COLO829 (cell line): ENCODE measurements around the gene KRCC1.
"Not testable (repeated sequence)": the region's sequence is repeated elsewhere in the genome, so short reads cannot be mapped to it uniquely, and the experiment has no call there.

Experiments
- DNase-seq: peaks from one replicate; pipeline ENCODE4 v3.0.0; 2012; ENCODE audit warnings: low spot score

Gene KRCC1

DNA sequence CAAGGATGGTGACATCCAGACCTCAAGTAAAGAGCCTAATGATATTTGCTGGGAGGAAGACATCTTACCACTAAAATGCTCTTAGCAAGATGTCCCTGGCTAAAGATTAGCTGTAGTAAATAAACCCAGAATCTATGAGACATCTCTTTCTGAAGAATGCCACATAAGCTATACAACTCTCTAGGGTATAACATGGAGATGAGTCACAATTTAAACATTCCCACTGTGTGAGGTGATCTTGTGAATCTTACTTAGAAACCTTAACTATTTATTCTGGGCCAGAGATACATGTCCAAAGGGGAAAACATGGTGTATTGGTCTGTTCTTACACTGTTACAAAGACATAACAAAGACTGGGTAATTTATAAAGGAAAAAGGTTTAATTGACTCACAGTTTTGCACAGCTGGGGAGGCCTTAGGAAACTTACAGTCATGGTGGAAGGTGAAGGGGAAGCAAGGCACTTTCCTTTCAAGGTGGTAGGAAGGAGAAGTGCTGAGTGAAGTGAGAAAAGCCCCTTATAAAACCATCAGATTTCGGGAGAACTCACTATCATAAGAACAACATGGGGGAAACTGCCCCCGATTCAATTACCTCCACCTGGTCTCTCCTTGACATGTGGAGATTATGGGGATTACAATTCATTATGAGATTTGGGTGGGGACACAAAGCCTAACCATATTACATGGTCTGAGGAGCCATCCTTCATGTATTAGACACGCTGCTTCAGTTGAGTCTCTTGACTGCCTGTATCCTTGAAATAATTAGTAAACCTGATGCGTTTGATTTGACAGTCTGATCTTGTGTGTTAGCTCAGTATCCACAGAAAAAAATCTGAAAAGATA is 17.1 kb downstream of the KRCC1 start:
- peak; percentile 64 for DNase-seq

DNA sequence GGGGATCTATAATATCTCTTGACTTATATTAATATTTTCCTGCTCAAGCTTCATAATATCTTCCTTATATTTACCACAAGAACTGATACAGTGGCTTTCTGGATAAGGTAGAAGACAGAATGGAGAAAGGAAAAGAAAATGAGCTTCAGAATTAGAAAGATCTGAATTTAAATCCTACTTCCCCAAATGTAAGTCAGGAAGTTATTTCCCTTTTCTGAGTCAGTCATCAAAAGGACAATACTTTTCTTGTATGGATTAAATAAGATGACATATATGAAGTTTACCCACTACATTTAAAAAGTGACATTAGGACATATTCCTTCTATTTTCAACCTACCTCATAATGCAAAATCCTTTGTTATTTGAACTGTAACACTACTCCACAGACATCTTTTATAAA is 19.0 kb downstream of the KRCC1 start:
- no peak for DNase-seq

DNA sequence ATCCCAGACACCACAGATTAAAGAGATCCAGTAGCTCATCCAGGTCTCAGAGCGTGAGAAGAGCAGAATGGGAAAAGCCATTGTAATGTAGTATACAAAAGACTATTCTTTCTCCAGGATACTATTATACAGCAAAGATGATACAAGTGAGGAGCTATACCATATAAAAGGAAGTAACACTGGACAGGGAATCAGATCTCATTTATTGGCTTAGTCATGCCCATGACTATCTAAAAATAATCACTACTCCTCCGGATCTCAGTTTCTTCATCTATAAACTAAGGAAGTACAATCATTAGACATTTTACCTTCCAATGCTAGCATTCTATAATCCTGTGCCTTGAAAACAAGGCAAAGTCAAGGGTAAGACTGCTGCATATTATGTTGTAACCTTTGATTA is 19.4 kb downstream of the KRCC1 start:
- DNase-seq: no peak

DNA sequence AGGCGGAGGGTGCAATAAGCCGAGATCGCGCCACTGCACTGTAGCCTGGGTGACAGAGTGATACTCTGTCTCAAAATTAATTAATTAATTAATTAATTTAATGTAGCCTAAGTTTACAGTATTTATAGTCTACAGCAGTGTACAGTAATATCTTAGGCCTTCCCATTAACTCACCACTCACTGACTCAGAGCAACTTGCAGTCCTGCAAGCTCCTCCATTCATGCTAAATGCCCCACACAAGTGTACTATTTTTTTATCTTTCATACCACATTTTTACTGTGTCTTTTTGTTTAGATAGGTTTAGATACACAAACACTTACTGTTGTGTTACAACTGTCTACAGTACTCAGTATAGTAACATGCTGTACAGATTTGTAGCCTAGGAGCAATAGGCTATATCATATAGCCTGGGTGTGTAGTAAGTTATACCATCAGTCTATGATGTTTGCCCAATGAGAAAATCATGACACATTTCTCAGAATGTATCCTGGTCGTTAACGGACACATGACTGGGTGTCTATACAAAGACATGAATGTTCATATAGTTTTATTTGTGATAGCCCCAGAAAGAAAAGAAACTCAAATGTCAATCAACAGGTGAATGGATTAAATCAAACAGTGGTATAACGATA is 23.4 kb downstream of the KRCC1 start:
- no peak for DNase-seq

DNA sequence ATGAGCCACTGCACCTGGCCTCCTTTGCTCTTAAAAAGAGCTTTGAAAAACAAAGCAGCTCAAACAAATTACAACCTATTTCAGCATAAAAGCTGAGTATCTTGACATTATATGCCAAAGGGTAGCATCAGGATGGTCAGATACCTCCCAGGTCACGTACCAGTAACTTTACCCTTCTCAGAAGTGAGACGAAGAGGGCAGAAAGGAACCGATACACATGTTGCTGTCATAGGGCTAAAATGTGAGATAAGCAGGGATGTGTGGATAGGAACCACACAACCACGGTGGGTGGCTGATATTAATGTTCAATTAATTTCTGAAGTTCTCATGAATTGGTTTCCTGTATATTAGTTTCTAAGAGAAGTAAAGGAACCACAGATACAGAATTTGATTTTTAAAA is 26.7 kb downstream of the KRCC1 start:
- DNase-seq: no peak

DNA sequence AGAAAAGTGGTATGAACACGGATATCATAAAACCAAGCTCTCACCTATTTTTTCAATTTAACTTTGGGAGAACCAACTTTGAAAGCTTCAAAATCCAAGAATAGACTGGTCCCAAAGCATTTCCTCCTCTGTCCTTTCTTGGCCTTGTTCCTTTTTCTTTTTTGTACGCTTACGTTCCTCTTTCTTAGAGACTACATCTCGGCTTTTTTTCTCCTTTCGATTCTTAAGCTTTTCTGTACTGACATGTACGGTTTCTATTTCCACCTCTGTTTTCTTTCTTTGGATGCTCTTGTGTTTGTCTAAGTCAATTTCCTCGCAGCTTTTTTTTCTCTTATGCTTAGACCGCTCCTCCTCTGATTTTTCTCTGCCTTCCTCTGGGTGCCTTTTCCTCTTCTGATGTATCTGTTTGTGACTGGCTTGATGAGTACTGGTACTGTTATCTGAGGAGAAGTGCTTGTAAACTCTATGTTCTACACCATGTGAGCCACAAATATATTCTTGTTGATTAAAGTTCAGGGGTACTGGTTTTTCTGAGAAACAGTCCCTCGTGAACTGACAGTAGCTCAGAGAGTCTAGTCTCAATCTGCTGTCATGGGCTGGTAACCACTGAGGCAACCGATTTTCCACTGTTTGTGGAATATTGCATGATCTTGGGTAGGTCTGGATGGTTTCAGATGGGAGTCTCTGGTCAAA is 27.7 kb downstream of the KRCC1 start:
- DNase-seq: no peak

DNA sequence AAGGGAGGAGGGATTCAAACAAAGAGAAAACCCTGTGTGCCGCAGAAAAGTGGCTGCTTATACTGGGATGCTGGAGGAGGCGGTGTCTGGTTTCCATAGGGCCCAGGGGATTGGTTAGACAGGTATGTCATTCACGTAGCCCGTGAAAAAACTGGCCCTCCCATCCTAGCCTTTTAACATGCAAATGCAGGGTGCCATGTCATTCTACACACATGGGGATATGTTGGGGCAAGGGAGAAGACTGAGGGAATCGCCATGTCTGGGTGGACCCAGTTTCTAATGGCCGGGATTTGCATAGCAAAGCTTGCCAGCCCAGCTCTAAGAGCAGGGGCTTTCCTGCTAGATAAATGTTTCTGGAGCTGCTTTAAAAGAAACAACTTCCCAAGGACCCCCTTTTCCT is 31.1 kb downstream of the KRCC1 start:
- no peak for DNase-seq

DNA sequence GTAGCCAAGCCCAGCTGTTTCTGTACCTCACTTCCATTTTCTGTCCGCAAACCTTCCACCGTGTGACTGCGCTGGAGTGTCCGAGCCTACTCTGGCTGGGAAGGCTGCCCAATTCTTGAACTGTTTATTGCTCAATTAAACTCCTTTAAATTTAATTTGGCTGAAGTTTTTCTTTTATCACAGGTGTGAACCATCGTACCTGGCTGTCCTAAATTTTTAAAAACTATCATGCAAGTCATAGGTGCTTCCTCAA is 33.0 kb downstream of the KRCC1 start:
- DNase-seq: no peak

DNA sequence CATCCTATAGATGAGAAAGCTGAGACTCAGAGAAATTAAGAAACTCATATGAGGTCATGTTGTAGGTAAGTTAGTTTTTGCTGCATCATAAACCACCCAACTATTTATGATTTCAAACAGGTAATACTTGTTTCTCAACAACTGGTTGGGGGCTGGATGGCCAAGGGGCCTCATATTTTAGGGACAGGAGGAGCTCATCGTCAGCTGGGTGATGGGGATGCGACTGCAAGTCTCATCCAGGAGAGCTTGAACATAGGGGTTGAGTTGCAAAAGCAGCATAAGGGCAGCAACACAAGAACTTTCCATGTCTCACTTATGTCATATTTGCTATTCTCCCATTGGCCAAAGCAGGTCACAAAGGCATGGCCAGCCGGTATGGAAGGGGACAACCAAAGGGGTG is 35.6 kb downstream of the KRCC1 start:
- no peak for DNase-seq

DNA sequence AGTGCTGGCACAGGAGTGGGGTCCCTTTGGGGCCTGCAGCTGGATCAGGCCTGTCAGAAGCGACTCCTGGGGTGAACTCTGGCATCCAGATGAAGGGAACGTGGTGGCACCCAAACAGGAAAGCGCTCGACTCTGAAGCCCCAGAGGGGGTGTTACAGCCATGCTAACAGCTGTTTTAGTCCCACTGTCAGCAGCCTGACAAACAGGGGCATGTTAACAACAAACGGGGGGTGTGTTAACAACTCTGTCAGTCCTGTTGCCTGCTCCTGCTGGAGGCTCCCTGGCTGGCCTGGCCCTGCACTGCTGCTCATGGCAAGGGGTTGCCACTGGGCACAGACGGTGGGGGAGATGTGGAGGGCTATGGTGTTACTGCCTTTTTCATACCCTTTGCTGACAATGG is 36.7 kb downstream of the KRCC1 start:
- no peak for DNase-seq

DNA sequence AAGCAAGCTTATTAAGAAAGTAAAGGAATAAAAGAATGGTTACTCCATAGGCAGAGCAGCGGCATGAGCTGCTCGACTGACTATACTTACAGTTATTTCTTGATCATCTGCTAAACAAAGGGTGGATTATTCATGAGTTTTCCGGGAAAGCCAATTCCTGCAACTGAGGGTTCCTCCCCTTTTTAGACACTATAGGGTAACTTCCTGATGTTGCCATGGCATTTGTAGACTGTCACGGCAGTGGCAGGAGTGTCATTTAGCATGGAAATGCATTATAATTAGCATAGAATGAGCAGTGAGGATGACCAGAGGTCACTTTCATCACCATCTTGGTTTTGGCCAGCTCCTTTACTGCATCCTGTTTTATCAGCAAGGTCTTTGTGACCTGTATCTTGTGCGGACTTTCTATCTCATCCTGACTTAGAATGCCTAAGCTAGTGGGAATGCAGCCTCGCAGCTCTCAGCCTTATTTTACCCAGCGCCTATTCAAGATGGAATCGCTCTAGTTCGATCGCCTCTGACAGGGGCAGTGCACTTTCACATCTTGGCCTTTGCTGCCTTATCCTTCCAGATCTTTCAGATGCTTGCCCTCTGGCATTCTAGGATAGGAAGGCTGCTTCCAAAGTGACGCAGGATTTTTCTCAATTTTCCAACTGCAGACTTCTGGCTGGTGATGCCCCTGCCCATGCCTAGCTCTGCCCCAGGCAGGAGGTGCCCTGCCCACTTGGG is 37.3 kb downstream of the KRCC1 start:
- not testable (repeated sequence) for DNase-seq

DNA sequence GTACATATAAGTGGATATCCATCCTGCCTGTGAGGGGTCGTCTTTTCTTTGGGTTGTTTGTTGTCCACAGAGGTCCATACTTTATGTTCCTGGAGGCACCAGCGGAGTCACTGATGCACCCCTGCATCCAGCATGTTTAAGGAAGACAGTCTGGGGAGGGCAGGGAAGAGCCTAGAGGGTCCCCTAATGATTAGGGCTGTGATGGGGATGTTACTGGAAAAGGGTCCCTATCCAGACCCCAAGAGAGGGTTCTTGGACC is 37.9 kb downstream of the KRCC1 start:
- DNase-seq: not testable (repeated sequence)

DNA sequence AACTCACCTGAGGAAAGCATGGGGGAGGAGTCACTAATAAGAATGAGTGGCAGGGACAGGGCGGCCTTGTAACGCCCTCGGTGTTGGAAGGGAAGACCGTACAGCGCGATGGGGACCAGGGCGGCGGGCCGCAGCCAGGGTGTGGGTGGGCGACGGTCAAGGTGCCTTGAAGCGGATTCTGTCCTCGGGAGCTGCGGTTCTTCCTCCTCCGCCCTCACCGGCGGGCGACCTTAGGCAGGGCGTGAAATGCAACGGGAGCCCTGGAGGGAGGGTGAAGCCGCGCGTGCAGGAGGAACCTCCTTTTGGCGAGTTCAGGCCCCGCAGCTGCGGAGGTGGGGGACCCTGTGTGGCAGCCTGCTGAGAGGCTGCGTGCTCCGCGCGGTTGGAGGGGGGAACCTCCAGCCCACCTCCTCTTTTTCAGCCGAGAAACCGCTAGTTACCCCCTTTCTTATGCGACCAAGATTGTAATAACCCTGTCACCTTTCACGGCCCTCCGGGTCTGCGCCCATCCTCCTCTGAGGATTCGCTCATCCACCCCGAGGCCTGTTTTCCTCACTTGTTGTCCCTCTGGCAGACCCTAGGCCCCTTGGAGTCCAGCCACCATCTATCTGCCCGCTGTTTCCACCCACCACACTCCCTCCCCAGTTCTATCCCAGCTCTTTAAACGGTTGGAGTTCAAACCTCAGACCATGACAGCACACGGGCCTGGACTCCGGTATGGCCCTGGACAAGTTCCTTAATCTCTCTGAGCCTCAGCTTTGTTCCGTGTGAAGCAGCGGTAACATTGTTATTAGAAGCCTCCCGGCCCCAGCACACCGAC is 38.4 kb downstream of the KRCC1 start:
- no peak for DNase-seq

DNA sequence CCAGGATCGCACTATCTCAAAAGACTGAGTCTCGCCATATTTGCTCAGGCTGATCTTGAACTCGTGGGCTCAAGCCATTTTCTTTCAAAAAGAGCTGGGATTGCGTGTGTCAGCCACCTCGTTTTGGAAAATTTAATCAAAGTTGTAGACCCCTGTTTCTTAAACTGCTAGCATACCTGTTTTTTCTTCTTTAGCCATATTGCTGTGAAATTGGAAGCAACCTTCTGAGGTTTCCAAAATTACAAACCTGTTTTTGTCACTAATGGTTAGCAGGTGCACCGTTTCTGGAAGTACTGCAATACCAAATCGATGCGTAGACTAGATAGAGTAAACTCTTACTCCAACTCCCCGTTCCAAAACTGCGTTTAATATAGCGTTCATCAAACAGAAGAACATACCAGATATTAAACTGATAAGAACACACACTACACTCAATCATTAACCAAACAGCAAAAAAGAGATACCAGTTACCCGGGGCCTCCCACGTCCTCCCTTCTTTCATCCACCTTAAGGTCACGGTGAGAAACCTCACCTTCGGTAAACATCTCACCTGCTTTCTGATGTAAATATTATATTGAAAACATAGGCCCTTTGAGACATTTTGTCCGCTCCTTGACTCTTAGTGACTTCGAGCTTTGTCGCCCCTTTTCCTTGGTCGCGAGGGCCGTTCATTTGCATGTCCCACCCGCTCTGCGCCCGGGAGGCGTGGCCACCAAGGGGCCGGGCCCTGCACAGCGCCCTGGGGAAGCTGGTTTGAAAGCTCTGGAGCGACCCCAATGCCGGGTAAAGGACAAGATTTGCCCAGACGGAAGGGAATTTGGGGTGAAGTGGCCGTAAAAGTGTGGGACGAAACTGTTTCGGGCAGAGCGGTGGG is 39.3 kb downstream of the KRCC1 start, which contains the start of gene RNU2-63P:
Gene RNU2-63P, minus strand, starts transcription at position 462 of the 874 bp plus-strand sequence.
- no peak for DNase-seq

DNA sequence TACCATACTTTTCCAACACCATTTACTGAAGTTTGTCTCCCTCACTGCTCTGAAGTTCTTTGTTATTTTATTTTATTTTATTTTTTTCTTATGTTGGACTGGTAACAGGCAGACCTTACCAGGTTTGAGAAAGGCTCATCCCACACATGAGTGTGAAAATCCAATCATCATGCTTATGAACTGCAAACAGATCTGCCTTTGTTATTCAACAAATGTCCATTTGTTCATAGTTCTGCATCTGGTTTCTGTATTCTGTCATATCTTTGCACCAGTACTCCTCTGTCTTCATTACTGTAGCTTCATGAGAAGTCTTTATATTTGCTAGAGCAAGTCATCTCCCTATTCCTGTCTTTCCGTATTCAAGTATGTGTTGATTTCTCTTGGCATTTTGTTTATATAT is 44.6 kb downstream of the KRCC1 start:
- DNase-seq: peak; percentile 88

DNA sequence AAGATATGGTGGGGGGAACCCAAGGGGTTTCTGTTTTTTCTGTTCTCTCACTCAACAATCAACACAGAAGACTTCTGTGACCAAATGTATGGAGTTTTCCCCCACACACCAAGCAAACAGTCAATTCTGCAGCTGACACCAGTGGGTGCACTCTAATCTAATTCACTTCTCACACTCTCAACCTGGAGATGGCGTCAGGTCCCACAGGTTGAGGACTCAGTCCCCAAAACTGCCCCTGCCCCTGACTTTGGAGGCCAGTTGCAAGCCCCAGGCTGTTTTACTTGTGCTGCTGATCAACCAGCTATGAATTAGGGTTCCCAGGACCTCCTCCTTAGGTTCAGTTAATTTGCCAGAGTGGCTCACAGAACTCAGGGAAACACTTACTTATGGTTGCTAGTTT is 45.4 kb downstream of the KRCC1 start:
- no peak for DNase-seq

DNA sequence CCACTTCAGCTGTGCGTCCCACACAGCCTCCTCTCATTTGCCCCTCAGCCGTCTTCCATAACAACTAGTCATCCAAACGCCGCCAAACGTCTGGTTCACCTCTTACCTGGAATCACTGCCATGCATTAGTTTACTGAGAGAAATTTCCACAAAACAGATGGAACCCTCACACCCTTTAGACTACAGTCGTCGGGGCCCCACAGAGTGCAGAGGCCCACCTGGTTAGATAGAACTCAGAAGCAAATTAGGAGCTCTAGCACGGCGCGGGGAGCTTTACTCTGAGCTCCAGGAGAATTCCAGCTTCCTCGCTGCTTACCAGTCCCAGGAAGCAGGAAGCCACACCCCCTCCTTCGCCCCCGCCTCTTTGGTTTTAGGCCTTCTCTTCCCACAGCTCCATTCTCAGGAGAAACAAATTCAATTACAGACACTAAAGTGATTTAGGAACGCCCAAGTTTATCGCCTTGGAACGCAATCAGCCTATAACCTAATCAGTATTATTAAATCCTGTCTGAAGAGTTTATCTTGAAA is 48.6 kb downstream of the KRCC1 start:
- DNase-seq: no peak

DNA sequence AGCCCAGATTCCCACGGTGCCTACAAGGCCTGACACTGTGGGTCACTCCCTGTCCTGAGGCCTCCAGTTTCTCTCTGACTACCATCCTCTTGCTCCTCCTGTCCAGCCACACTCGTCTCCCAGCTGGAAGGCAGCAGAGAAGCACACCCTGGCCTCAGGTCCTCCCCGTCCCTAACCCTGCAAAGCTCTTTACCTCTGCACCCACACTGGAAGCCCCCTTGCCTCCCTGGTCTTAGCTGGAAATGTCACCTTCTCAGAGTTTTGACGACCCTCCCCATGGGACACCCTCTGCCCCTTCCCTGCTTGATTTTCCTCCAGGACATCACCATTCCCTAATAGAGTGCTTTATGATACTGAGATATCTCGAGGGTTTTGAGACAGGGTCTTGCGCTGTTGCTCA is 49.8 kb downstream of the KRCC1 start:
- DNase-seq: no peak

DNA sequence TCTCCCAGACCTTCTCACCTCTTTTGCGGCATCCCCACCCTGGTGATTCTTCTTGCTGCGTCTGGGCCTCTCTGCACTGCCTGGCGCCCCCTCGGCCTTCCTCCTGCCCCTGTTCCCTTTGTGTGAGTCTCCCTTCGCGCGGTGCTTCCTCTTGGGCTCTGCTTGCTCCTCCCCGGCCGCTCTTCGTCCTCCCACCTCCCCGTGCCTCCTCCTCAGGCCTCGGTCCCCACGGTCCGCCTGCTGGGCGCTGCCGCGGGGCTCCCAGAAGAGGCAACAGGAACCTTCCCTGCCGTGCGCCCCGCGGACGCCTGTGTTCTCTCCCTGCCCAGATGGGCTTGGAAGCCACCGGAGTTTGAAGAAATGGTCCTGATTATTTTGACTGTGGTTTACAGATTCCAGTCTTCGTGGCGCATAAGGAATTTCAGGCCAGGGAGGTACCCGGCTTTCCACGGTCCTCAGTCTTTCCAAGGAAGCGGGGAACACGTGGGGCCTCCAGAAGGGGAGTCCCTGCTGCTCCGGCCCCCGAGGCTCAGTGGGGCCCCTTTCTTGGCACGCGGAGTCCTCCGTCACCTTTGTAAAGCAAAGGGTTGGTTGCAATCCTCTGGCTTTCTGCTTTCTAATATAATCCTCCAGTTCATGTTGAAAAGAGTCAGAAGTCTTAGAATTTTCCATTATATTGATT is 52.4 kb downstream of the KRCC1 start:
- DNase-seq: no peak

DNA sequence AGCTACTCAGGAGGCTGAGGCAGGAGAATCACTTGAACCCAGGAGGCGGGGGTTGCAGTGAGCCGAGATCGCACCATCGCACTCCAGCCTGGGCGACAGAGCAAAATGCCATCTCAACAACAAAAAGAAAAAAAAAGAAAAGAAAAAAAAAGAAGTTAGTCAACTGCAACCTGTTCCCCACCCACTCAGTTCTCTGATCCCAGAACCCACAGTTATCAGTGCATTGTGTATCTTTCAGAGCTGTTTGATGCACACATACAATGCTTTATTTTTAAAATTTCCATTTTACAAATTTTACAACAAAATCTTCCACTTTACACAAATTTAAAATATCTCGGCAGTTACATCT is 53.2 kb downstream of the KRCC1 start:
- no peak for DNase-seq
